Left lobe of liver (tissue), 2 donors: ENCODE results near the gene NCK1. TPM values are rescaled to one million over a fixed set of nuclear protein-coding genes. Genes with fewer than 3 reads are reported as not detected.
"Not testable (repeated sequence)": the region's sequence is repeated elsewhere in the genome, so short reads cannot be mapped to it uniquely, and the experiment has no call there.

Experiments
- ATAC-seq: fragments of 200-7000 bp; cut with Tn5 transposase; one replicate; pipeline ENCODE4 v1.9.1; 2020; ENCODE audit warnings: mild to moderate bottlenecking, moderate library complexity
- DNase-seq: peaks from one replicate; pipeline ENCODE4 v3.0.0-alpha.2; 2020; ENCODE audit warnings: low spot score
- total RNA-seq: library from RNA; stranded (reverse); gene quantifications from one replicate; pipeline ENCODE4 v1.2.1, GENCODE V29; 2021
- donor health status: DM: no; HTN: no; CAD: no; lungs with moderate emphysema.
- donor health status: DM: no; HTN: yes; CAD: no.

NCK1 gene
- total RNA-seq, 1 donor from 2014 or later = 19.0 TPM

GRCh38 chr3:136860541-136860940 lies 1.5 kb upstream of the NCK1 start:
- ATAC-seq (no peak), DNase-seq (no peak)

- ATAC-seq = peak; percentile 75
Measured at GRCh38 chr3:136862617-136863322, 762 bp downstream of the NCK1 start.

GRCh38 chr3:136869282-136869681 lies 7.3 kb downstream of the NCK1 start:
- DNase-seq (no peak), ATAC-seq (no peak)

More at GRCh38 chr3:136862617-136863322, 762 bp downstream of the NCK1 start:
- DNase-seq = peak; percentile 89

GRCh38 chr3:136872258-136872657 lies 10.2 kb downstream of the NCK1 start:
- ATAC-seq, DNase-seq: not testable (repeated sequence)

- ATAC-seq, DNase-seq: not testable (repeated sequence)
Measured at GRCh38 chr3:136879510-136879909, 17.5 kb downstream of the NCK1 start.

GRCh38 chr3:136882571-136882970 lies 20.6 kb downstream of the NCK1 start:
- ATAC-seq = peak; percentile 17
- DNase-seq = no peak

GRCh38 chr3:136883967-136884720 lies 22.1 kb downstream of the NCK1 start:
- no peak for ATAC-seq

GRCh38 chr3:136885357-136886213 lies 23.6 kb downstream of the NCK1 start:
- no peak for DNase-seq
- ATAC-seq = no peak

More at GRCh38 chr3:136883967-136884720, 22.1 kb downstream of the NCK1 start:
- DNase-seq = no peak

- DNase-seq (no peak), ATAC-seq (no peak)
Measured at GRCh38 chr3:136889947-136890346, 27.9 kb downstream of the NCK1 start.

GRCh38 chr3:136891934-136892855 lies 30.2 kb downstream of the NCK1 start:
- no peak for DNase-seq
- ATAC-seq = no peak

- DNase-seq (no peak), ATAC-seq (no peak)
Measured at GRCh38 chr3:136893848-136894443, 31.9 kb downstream of the NCK1 start.

GRCh38 chr3:136897171-136897570 lies 35.2 kb downstream of the NCK1 start:
- not testable (repeated sequence) for DNase-seq, ATAC-seq

- ATAC-seq (no peak), DNase-seq (no peak)
Measured at GRCh38 chr3:136898549-136898948, 36.5 kb downstream of the NCK1 start.

GRCh38 chr3:136898954-136899353 lies 36.9 kb downstream of the NCK1 start:
- ATAC-seq (no peak), DNase-seq (no peak)

- DNase-seq = no peak
- ATAC-seq = no peak
Measured at GRCh38 chr3:136899622-136900158, 37.7 kb downstream of the NCK1 start.

GRCh38 chr3:136900694-136901093 lies 38.7 kb downstream of the NCK1 start:
- ATAC-seq, DNase-seq: not testable (repeated sequence)

GRCh38 chr3:136901391-136901790 lies 39.4 kb downstream of the NCK1 start:
- ATAC-seq (no peak), DNase-seq (no peak)

GRCh38 chr3:136902530-136902929 lies 40.5 kb downstream of the NCK1 start:
- ATAC-seq, DNase-seq: not testable (repeated sequence)

- DNase-seq (no peak), ATAC-seq (no peak)
Measured at GRCh38 chr3:136903899-136904298, 41.9 kb downstream of the NCK1 start.
